K562 (cell line): ENCODE data around the gene GNG7. TPM values are rescaled to one million over a fixed set of nuclear protein-coding genes. Genes with fewer than 3 reads are reported as not detected.
A peak's percentile ranks its signal among the peaks of the same experiment; 100 is the strongest.

Source experiments
- ASH1L ChIP-seq: fragments of 450-650 bp; IDR thresholded peaks from 2 replicates; pipeline ENCODE4 v1.6.1; 2018; ENCODE audit warnings: borderline replicate concordance, mild to moderate bottlenecking, low read depth; ENCODE audit not compliant: partially characterized antibody
- HDAC1 ChIP-seq, 2 experiments: fragments of 450-650 bp; IDR thresholded peaks; 2 replicates each; pipeline ENCODE4 v1.6.1; 2016 to 2017; ENCODE audit warnings: inconsistent platforms in 1 of 2, mild to moderate bottlenecking in 1 of 2, moderate library complexity in 1 of 2
- HSF4 ChIP-seq: fragments of 250-450 bp; sonication (Bioruptor Pico); IDR thresholded peaks from 2 replicates; pipeline ENCODE4 v2.1.2; 2022; ENCODE audit warnings: mild to moderate bottlenecking, moderate library complexity, borderline replicate concordance
- KAT2B ChIP-seq: IDR thresholded peaks from one replicate; pipeline ENCODE4 v1.6.1; 2012; ENCODE audit warnings: low read depth, mild to moderate bottlenecking, control low read depth, inconsistent platforms, low read length, moderate library complexity
- MCM7 ChIP-seq, 2 experiments: fragments of 450-650 bp; IDR thresholded peaks; 2 replicates each; pipeline ENCODE4 v1.6.1; 2016 to 2018
- MEF2A ChIP-seq: IDR thresholded peaks from 2 replicates; pipeline ENCODE4 v1.6.1; 2011; ENCODE audit warnings: low read depth, mild to moderate bottlenecking, low read length, moderate library complexity; ENCODE audit not compliant: control insufficient read depth
- NFE2 ChIP-seq: IDR thresholded peaks from 2 replicates; pipeline ENCODE4 v1.6.1; 2014; ENCODE audit warnings: antibody characterized with exemption, low read depth
- NFE2L1 ChIP-seq: fragments of 450-650 bp; IDR thresholded peaks from 2 replicates; pipeline ENCODE4 v1.6.1; 2016; ENCODE audit warnings: missing genetic modification characterization, low read depth, mild to moderate bottlenecking, missing compliant biosample characterization, moderate library complexity, borderline replicate concordance
- OTX1 ChIP-seq: fragments of 450-650 bp; formaldehyde crosslinking; IDR thresholded peaks from 2 replicates; pipeline ENCODE4 v1.4.0; 2022; ENCODE audit warnings: mild to moderate bottlenecking
- POLR2A ChIP-seq: fragments of 450-650 bp; conservative IDR thresholded peaks from 2 replicates; pipeline ENCODE4 v1.6.1; 2016
- PREB ChIP-seq: sonication (generic); formaldehyde crosslinking; IDR thresholded peaks from 2 replicates; pipeline ENCODE4 v1.8.1; 2023; ENCODE audit warnings: mild to moderate bottlenecking, missing genetic modification reagents
- SFPQ ChIP-seq: fragments of 200-400 bp; formaldehyde crosslinking; IDR thresholded peaks from 2 replicates; pipeline ENCODE4 v1.6.1; 2017; ENCODE audit warnings: mild to moderate bottlenecking, low read depth, low read length, moderate library complexity
- SIRT6 ChIP-seq: IDR thresholded peaks from one replicate; pipeline ENCODE4 v1.6.1; 2012; ENCODE audit warnings: low read depth, mild to moderate bottlenecking, control low read depth, inconsistent platforms, low read length, moderate library complexity
- SOX6 ChIP-seq: fragments of 450-650 bp; IDR thresholded peaks from 2 replicates; pipeline ENCODE4 v1.6.1; 2014; ENCODE audit warnings: mild to moderate bottlenecking
- ZBTB8A ChIP-seq: fragments of 450-650 bp; IDR thresholded peaks from 2 replicates; pipeline ENCODE4 v1.6.1; 2018; ENCODE audit warnings: mild to moderate bottlenecking, moderate library complexity; ENCODE audit not compliant: partially characterized antibody
- ZNF174 ChIP-seq: fragments of 250-450 bp; sonication (Bioruptor Pico); IDR thresholded peaks from 2 replicates; pipeline ENCODE4 v1.4.0; 2020; ENCODE audit warnings: mild to moderate bottlenecking
- ZNF561 ChIP-seq: fragments of 450-650 bp; formaldehyde crosslinking; conservative IDR thresholded peaks from 2 replicates; pipeline ENCODE4 v1.4.0; 2020; ENCODE audit warnings: mild to moderate bottlenecking, moderate library complexity
- ZNF696 ChIP-seq: fragments of 250-450 bp; sonication (Bioruptor Pico); conservative IDR thresholded peaks from 2 replicates; pipeline ENCODE4 v1.4.0; 2020; ENCODE audit warnings: mild to moderate bottlenecking, moderate library complexity
- polyA plus RNA-seq, 8 experiments: library from polyadenylated mRNA; depleted of rRNA in 4 of 8; stranded (reverse) in 5 of 8; unstranded in 3 of 8; fragments of >200 nt; fragmentation: Nextera tagmentation in 2 of 8; fragmentation: Illumina TruSeq in 1 of 8; extraction: Ambion mirVana in 2 of 8; extraction: Trizol in 1 of 8; gene quantifications; 2 replicates each; pipeline versions ENCODE4 v1.2.1 to v1.2.3, GENCODE V29; 2011 to 2014; ENCODE audit warnings: inconsistent platforms in 1 of 8, missing spikeins in 1 of 8
- total RNA-seq, 7 experiments: library from RNA; depleted of rRNA in 6 of 7; stranded (reverse); fragments of >200 nt in 6 of 7; fragmentation: Illumina TruSeq in 2 of 7; extraction: Trizol in 2 of 7; gene quantifications; 2 replicates each; pipeline versions ENCODE4 v1.2.1 to v1.2.3, GENCODE V29; 2011 to 2021; ENCODE audit warnings: low replicate concordance in 1 of 7
- TF ChIP-seq, protein P1 (sequence below): fragments of 250-450 bp; sonication (Bioruptor Pico); IDR thresholded peaks from 2 replicates; pipeline ENCODE4 v1.5.0; 2020; ENCODE audit warnings: mild to moderate bottlenecking, borderline replicate concordance
- TF ChIP-seq, protein P2 (sequence below), 2 experiments: fragments of 450-650 bp; IDR thresholded peaks; 2 replicates each; pipeline ENCODE4 v1.6.1; 2016

Gene GNG7
- total and polyA plus RNA-seq, 9 of the 15 experiments (the other 6 are each of a cell fraction or from before 2014, with no cell fraction given), result 0.01 to 0.20 (median 0.06) TPM; not detected in 1

DNA sequence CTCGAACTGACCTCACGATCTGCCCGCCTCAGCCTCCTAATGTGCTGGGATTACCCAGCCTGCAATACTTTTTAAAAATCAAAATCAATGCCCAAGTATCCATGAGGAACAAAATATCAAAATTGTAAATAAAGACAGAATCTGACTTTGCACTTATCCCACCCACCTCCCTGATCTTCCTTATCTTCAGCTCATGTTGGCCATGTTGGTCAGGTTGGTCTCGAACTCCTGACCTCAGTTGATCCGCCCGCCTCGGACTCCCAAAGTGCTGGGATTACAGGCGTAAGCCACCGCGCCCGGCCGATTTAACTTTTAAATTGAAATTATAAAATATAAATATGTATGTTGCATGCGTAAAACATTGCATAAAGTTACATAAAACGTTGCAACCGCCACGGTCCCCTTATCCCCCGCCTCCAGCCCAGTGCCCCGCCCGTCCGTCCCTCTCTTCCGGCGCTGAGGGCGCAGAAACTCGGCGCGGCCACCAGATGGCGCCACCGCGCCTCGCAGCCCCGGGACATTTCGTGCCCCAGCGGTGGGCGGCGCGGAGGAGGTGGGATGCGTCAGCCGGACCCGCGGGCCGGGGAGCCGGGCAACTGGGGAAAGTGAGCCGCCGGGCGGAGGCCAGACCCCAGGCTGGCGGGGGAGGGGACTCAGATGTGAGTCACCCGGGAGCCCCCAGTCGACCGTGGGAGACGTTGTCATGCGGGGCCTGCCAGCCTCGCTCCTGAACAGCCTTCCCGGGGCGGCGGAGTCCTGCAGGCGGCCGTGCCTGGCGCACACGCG lies 228.1 kb downstream of the GNG7 start (continued):
- TF ChIP-seq ZBTB8A (no peak), HSF4 (CRISPR knock-in tag) (no peak), ZNF561 (CRISPR knock-in tag) (no peak), SOX6 (peak; percentile 38; the same call in 1 of the 2 replicates), ASH1L (no peak), POLR2A (no peak), HDAC1 (IDR thresholded peaks at IDR 0.05) (peak in 1 of 2 experiments; percentile 38; a peak in 1 of 4 replicates), NFE2L1 (tag) (no peak), OTX1 (no peak), SFPQ (no peak), MCM7 (IDR thresholded peaks at IDR 0.05) (no peak), PREB (0 out of 2 replicates have a peak, but pooled peaks have one; percentile 33), KAT2B (no peak), ZNF696 (CRISPR knock-in tag) (no peak), MEF2A (no peak), ZNF174 (CRISPR knock-in tag) (no peak), SIRT6 (no peak), NFE2 (no peak)
- TF ChIP-seq, protein P1, sequence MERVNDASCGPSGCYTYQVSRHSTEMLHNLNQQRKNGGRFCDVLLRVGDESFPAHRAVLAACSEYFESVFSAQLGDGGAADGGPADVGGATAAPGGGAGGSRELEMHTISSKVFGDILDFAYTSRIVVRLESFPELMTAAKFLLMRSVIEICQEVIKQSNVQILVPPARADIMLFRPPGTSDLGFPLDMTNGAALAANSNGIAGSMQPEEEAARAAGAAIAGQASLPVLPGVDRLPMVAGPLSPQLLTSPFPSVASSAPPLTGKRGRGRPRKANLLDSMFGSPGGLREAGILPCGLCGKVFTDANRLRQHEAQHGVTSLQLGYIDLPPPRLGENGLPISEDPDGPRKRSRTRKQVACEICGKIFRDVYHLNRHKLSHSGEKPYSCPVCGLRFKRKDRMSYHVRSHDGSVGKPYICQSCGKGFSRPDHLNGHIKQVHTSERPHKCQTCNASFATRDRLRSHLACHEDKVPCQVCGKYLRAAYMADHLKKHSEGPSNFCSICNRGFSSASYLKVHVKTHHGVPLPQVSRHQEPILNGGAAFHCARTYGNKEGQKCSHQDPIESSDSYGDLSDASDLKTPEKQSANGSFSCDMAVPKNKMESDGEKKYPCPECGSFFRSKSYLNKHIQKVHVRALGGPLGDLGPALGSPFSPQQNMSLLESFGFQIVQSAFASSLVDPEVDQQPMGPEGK (CRISPR knock-in tag), result no peak
- TF ChIP-seq, protein P2, sequence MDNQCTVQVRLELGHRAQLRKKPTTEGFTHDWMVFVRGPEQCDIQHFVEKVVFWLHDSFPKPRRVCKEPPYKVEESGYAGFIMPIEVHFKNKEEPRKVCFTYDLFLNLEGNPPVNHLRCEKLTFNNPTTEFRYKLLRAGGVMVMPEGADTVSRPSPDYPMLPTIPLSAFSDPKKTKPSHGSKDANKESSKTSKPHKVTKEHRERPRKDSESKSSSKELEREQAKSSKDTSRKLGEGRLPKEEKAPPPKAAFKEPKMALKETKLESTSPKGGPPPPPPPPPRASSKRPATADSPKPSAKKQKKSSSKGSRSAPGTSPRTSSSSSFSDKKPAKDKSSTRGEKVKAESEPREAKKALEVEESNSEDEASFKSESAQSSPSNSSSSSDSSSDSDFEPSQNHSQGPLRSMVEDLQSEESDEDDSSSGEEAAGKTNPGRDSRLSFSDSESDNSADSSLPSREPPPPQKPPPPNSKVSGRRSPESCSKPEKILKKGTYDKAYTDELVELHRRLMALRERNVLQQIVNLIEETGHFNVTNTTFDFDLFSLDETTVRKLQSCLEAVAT (IDR thresholded peaks at IDR 0.05), result no peak
